HG03196 (cell line): ENCODE data around the gene SF3A2.
"Not testable (repeated sequence)": the region's sequence is repeated elsewhere in the genome, so short reads cannot be mapped to it uniquely, and the experiment has no call there.

Experiments used
- ATAC-seq: cut with Tn5 transposase; IDR thresholded peaks from one replicate; pipeline ENCODE4 v1.9.1; 2021; ENCODE audit not compliant: unreplicated experiment

SF3A2 gene

DNA sequence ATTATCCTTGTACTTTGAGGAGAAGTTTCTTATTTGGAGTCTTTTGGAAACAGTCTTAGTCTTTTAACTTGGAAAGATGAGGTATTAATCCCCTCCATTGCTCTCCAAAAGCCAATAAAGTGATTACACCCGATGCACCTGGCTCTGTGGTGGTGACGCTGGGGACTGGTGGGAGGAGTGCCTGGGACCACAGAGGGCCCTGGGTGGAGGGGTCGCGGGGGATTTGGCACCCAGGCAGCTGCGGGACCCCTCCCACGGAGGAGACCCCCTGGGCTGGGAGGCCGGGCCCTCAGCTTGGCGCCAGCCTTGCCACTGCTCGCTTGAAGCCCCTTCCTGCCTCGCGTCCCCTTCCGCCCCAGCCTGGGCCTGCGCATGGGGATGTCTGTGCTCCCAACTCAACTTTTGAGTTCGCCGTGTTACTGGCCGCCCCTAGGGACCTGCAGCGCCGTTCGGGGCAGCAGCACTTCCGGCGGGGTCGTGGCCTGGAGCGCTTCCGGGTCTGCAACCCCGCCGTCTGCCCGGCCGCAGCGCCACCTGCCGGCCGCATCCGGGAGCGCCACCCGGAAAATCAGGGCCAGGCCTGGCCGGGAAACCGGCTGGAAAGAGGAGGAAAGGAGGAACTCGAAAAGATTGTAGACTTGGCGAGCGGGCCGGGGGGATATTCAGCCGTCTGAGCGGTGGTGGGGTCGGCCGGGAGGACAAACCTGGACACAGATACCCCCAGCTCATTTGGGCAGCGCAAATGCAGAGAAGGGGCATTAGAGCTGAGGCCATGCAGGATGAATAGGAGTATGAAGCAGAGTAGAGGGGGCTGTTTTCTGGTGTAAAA is 36.9 kb downstream of the SF3A2 start:
- ATAC-seq = peak; percentile 34

DNA sequence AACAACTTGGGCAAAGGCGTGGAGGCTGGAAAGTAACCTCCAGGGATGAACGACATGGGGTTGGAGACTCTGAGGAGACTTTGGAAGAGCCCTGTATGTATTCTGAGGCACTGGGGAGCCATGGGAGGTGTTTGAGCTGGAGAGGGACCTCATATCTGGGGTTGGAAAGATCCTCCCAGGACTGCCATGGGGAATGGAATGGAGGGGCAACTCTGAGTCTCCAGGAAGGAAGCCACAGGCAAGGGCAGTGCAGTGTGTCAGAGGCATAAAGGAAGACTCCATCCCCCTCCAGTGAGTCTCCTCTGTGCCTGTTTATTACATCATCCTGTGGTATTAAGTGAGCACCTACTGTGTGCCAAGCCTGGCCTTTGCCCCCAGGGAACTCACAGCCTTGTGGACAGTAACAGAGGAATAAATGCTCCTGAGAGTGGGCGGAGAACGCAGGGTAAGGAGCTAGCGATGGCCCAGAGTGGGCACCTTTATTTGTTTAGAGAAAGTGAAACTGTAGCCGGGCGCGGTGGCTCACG is 37.6 kb downstream of the SF3A2 start:
- no peak for ATAC-seq

DNA sequence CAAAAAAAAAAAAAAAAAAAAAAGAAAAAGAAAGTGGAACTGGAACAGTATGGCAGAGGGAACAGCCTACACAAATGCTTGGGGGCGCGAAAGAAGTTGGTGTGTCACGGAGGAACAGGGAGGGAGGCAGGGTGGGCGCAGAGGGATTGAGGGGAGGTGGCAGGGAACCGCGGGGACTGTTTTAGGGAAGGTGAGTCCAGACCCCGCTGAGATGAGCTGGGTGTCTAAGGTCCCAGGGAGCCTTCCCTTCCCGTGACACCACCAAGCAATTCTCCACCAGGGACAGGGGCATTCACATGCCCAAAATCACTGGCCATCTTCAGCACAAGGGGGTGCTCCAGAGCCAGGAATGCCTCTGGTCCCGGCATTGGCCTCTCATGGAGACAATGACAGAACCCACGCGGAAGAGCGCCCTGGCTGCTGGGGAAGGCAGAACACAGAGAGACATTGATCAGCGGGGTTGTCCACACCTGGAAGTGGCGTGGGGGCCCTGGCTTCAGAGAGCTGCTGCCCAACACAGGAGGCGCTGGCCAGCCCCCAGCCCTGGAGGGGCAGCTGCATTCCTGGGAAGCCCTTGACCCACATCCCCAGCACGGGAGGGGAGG is 38.4 kb downstream of the SF3A2 start:
- ATAC-seq = no peak

DNA sequence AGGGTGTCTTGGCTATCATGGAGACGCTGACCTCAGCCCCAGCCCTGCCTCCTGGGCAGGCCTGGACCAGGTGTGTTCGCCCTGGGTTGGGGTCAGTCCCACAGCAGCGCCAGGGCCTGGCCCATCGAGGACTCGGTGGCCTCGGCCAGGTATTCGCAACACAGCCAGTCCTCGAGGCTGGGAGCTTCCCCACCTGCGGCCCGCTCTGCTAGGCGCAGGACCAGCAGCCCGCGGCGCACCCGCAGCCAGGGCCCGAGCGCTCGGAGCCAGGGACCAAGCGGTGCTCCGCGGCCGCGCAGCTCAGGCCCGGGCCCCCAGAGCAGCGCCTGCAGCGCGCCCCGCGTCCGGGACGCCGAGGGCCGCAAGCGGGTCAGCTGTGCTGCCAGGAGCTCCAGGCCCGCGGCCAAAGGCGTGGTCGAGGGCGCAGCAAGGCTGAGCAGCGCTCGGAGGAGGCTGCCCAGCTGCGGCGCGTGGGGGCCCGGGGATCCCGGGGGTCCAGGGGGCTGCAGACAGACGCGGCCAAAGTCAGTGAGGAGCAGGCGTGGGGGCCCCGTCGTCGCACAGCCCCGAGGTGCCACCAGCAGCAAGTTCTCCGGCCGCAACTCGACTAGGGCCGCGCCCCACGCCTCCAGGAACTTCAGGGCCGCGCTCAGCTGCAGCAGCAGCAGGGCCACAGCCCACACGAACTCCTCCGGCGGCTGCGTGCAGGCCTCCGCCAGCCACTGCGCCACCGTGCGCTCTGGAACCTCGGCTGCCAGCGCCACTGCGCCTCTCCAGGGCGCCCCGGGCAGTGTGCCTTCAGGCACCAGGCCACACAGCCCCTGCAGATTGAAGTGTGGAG is 39.2 kb downstream of the SF3A2 start:
- no peak for ATAC-seq

DNA sequence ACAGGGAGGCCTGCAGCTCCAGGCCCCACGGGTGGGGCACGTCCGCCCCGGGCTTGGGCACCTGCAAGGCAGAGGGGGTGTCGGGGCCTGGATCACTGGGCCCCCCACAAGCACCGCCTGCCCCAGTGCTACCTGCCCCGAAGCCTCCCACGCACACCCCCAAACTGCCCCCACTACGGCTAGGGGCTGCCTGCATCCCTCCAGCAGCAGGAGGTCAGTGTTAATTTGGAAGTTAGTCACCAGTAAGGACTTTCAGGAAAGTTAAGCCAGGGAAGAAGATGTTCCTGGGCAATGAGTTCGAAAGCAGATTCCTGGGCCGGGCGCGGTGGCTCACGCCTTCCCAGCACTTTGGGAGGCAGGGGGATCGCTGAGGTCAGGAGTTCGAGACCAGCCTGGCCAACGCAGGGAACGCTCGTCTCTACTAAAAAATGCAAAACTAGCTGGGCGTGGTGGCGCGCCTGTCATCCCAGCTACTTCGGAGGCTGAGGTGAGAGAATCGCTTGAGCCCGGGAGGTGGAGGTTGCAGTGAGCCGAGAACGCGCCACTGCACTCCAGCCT is 39.9 kb downstream of the SF3A2 start:
- ATAC-seq = no peak

DNA sequence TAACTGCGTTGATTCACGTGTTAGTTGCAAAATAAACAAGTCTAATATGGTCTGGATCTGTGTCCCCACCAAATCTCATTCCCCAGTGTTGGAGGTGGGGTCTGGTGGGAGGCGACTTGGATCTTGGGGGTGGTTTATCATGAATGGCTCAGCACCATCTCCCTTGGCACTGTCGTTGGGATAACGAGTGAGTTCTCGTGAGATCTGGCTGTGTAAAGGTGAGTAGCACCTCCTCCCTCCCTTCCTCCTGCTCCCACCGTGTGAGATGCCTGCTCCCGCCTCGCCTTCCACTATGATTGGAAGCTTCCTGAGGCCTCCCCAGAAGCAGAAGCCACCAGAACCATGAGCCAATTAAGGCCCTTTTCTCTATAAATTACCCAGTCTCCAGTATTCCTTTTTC is 40.5 kb downstream of the SF3A2 start:
- ATAC-seq = no peak

DNA sequence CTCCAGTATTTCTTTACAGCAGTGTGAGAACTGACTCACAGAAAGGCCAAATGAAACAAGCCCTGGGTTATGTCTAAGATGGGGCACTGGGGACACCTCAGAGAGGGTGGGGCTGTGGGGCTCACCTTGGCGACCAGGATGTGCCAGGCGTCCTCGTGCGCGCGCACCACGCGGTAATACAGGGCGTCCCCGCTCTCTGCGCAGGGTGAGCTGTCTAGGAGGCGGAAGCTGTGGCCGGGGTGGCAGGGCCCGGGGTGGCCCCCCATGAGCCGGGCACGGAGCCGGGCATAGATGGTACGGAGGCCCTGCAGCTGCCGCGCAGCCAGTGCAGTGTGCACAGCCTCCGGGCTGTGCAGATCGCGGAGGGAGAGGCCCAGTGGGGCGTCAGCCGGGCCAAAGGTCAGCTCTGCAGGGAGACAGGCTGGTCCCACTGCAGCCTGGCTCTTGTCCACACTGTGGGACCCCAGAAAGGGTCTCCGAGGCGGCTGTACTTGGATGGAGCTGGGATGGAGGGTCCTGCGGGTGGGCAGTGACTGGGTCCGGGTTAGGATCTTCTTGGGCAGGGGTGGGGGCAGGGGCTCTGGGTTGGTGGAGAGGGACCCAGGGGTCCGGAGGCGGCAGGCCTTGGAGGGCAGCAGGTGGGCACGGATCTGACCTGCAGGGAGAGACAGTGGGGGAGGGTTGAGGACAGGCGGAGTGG is 42.0 kb downstream of the SF3A2 start:
- no peak for ATAC-seq

DNA sequence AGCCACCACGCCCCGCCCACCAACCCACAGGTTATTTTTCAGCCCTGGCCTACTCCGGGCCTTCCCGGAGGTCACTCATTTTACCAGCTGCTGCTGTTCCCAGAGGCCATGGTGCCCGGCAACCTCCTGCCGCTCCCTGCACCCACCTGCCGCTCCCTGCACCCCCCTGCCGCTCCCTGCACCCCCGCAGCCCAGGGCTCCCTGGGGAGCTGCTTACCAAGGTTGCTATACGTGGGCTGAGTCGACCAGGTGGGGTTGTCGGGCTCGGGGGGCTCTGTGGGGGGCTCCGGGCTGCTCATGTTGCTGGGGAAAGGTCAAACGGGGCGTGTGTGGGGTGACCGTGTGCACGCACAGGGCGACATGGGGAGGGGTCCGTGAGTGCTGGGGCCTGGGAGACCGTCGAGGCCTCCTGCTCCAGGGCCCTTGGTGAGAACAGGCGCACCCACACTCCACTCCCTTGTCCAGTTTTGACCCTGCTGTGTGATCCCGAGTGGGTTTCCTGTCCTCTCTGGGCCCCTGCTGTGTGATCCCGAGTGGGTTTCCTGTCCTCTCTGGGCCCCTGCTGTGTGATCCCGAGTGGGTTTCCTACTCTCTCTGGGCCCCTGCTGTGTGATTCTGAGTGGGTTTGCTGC is 44.1 kb downstream of the SF3A2 start:
- ATAC-seq = no peak

DNA sequence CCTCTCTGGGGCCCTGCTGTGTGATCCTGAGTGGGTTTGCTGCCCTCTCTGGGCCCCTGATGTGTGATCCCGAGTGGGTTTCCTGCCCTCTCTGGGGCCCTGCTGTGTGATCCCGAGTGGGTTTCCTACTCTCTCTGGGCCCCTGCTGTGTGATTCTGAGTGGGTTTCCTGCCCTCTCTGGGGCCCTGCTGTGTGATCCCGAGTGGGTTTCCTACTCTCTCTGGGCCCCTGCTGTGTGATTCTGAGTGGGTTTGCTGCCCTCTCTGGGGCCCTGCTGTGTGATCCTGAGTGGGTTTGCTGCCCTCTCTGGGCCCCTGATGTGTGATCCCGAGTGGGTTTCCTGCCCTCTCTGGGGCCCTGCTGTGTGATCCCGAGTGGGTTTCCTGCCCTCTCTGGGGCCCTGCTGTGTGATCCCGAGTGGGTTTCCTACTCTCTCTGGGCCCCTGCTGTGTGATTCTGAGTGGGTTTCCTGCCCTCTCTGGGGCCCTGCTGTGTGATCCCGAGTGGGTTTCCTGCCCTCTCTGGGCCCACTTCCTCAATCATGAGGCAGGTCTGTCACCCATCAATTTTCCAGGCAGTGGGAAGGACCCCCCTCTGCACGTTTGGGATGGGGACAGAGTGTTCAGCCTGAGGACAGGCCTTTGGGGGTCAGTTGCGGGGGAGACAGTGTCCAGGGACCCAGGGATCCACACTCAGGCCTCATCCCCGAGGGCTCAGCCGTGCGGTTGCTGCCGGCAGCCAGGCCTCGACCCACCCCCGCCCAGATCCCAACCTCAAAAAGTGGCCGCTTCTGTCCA is 44.8 kb downstream of the SF3A2 start:
- not testable (repeated sequence) for ATAC-seq

DNA sequence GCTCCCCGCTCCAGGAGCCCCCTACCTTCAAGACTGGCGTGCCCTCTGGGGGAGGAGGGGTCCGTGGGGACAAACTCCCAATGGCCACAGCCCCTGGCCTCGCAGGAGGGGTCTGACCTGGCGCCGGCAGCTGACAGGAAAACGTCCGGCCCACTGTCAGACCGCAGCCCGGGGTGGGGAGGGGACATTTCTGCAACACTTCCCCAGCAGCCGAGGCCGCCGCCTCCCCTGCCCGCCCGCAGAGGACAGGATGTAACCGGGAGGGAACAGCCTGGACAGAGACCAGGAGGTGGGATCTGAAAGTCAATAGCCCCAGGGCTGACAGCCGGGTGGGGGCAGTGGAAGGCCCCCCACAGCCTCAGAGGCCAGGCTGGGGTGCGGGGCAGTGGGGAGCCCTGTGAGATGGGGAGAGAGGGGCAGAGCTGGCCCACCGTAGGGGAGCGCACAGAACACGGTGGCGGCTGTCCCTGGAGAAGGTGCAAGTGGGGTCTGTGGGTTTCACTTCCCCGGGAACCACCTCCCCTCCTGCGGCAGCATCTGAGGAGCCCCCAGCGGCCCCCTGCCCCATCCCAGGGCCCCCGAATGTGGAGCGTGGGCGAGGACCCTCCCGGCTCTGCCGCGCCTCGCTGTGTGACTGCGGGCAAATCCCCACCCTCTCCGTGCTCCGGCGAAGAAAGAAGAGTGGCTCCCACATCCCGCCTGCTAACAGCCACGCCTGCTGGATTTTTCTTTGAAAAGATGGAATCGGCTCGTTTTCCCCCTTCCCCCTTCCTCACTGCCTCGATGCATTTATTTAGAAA is 45.6 kb downstream of the SF3A2 start, which contains the start of gene PEAK3:
TSS of gene PEAK3 (minus strand) at position 114 of the 800 bp plus-strand sequence. CDS start 1,244 bp downstream, outside the sequence.
- ATAC-seq = no peak

DNA sequence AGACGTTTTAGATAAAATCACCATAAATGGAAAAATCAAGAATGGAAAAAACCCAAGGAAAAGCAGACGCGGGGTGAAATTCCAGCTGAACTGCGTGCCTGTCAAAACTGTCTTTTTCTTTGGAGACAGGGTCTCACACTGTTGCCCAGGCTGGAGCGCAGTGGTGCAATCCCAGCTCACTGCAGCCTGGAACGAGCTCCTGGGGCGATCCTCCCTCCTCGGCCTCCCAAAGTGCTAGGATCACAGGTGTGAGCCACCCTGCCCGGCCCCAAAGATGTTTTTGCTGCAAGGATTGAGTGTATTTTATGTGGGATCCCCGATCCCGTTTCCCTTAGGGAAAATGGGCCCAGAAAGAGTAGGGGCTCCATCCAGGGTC is 46.2 kb downstream of the SF3A2 start:
- ATAC-seq = no peak

DNA sequence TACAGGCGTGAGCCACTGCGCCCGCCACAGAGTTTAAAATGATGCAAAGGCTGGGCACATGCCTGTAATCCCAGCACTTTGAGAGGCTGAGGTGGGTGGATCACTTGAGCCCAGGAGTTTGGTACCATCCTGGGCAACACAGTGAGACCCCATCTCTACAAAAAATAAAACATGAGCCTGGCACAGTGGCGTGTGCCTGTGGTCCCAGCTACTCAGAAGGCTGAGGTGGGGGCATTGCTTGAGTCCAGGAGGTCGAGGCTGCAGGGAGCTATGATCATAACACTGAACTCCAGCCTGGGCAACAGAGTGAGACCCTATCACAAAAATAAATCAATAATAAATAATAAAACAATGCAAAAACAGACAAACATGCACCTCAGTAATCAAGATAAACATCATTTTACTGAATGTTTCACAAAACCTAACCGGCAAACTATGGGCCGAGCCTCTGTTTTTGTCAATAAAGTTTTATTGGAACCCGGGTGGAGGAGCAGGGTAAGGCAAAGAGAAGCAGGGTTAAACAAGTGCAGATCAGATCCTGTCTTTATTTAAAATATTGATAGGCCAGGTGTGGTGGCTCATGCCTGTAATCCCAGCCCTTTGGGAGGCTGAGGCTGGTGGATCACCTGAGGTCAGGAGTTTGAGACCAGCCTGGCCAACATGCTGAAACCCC is 47.3 kb downstream of the SF3A2 start:
- no peak for ATAC-seq

DNA sequence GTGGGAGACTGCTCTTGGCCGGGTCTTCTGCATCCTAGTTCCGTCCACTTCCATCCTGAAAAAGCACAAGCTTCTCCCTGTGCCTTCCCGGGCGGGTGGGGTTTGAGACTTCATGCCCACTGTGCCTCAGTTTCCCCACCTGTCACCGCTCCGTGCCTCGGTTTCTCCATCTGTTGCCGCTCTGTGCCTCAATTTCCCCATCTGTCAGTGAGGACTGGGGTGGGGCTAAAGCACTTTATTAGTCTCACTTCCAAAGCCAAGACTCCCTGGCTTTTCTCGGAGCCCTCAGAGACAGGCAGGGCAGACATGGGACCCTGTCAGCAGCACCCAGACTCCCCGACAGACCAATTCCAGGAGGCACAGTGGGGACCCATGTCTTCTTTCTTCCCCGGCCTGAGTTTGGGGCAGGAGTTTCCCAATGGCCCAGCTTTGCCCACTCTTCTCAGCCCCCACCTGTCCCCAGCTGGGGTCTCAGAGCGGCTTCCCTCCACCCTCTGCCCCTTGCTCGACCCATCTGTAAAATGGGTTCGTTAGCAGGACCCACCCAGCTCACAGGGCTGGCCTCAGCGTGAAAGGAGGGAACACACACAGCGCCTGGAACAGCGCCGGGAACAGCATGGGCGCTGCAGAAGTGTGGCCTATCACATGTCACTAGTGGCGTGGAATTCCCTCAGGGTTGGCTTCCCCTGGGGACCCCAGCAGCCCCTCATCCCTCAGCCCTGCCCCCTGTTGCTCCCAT is 49.9 kb downstream of the SF3A2 start:
- no peak for ATAC-seq

DNA sequence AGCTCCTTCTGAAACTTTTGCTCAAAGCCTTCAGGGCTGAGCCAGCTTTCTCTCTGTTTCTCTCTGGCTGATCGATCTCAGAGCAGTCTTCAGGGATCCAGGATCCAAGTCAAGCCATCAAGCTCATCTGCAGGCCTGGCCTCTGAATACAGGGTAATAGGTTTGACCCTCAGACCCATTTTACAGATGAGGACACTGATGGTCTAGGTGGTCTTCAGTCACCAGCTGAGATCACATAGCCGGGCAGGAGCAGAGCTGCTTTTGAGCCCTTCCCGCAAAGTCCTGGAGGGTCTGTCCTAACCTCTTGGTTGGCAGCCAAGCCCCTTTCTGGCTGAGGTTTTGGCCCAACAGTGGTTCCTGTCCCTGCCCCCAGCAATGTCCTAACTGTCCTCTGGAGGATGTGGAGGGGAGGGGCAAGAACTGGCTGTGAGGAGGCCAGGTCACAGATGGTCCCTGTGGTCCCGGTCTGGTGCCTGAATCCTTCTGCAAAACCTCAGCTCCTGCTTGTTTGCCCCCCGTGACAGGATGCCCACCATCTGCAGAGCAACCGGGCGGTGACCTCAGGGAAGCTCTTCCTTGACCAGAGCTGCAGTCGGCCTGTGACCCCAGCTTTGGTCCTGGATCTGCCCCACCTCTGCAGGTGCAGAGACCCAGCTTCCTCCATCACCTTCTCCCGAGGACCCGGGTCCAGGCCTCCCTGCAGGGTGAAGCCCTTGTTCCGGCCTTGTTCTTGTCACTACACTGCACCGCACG is 51.1 kb downstream of the SF3A2 start:
- ATAC-seq = no peak

DNA sequence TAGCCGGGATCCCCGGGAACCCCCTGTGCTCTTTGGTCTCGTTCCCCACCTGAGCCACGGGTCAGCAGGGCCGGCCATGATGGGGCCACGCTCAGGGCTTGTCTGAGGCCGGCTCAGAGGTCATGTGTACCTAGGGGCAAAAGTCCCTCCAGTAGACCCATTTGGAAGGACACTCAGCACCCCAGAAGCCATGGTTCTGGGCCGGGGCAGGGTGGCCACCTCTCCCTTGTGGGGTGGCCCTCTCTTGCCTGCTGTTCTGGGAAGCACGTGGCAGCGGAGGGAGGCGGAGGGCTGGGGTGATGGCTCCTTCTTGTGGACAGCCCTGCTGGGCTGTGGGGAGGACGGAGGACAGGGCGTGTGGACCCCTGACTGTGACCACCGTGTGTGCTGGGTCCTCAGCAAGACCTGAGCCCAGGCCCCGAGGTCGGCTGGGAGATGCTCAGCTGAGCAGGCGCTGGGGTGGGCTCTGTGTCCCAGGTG is 51.8 kb downstream of the SF3A2 start:
- ATAC-seq = no peak
